AG09309 (cell line): ENCODE data around the gene NRXN3.

Experiments used
- DNase-seq: peaks from one replicate; pipeline ENCODE4 v3.0.0-alpha.2; 2010; ENCODE audit warnings: low read depth
- H3K4me3 ChIP-seq: 2 replicates; pipeline ENCODE4 v1.5.1; 2011; ENCODE audit warnings: mild to moderate bottlenecking, low read depth, low read length, moderate library complexity; ENCODE audit not compliant: control insufficient read depth
- TF ChIP-seq, protein P1 (sequence below): IDR thresholded peaks from 2 replicates; pipeline ENCODE4 v1.5.1; 2011; ENCODE audit warnings: mild to moderate bottlenecking, low read depth, low read length, inconsistent platforms; ENCODE audit not compliant: insufficient read depth, control insufficient read depth; ENCODE audit errors: missing control alignments

NRXN3 gene

GRCh38 chr14:79842270-79842669 is 1672.1 kb downstream of the NRXN3 start:
- TF ChIP-seq, protein P1, sequence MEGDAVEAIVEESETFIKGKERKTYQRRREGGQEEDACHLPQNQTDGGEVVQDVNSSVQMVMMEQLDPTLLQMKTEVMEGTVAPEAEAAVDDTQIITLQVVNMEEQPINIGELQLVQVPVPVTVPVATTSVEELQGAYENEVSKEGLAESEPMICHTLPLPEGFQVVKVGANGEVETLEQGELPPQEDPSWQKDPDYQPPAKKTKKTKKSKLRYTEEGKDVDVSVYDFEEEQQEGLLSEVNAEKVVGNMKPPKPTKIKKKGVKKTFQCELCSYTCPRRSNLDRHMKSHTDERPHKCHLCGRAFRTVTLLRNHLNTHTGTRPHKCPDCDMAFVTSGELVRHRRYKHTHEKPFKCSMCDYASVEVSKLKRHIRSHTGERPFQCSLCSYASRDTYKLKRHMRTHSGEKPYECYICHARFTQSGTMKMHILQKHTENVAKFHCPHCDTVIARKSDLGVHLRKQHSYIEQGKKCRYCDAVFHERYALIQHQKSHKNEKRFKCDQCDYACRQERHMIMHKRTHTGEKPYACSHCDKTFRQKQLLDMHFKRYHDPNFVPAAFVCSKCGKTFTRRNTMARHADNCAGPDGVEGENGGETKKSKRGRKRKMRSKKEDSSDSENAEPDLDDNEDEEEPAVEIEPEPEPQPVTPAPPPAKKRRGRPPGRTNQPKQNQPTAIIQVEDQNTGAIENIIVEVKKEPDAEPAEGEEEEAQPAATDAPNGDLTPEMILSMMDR: no peak
- H3K4me3 ChIP-seq: no peak overlapping the region
- peak; percentile 46 for DNase-seq

- DNase-seq: no peak
- TF ChIP-seq, protein P1: no peak
These were observed 1683.0 kb downstream of the NRXN3 start for GRCh38 chr14:79852950-79853744.

DNA sequence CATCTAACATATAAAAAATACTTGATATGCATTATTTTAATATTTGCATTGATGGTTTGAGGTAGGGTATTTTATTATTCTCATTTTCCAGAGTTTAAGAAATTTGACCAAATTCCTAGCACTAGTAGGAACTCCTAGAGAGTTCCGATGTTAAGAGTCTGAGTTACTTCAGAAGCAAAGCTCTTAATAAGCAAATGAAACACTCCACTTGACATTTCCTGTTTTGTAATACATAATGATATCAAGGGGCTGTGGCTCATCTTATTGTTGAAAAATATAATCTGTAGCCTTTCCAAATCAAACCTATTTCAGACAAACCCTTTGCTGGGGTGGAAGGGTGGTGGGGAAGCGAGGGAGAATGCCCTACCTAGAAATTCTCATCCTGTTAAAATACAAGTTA is 1685.6 kb downstream of the NRXN3 start:
- no peak overlapping the region for H3K4me3 ChIP-seq
- TF ChIP-seq, protein P1: no peak
- no peak for DNase-seq

More at GRCh38 chr14:79852950-79853744, 1683.0 kb downstream of the NRXN3 start:
- H3K4me3 ChIP-seq: no peak overlapping the region

DNA sequence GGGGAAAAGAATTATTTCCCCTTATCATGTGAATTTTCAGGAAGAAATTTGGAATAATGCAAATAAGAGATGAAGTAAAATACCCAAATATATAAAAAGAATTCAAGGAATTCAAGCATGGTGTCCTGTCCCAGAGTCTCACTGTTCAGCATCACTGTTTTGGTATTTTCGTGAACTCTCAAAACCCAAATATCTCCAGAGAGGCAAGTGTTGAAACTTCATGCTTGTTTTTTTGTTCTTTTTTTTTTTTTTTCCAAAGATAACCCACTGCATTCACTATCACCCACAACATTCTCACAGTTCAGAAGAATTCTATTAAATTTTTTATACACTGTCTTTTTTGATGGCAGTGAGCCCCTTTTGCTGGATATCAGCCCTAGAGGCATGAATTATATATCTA is 1686.2 kb downstream of the NRXN3 start:
- no peak overlapping the region for H3K4me3 ChIP-seq
- DNase-seq: peak; percentile 20
- TF ChIP-seq, protein P1: no peak

DNA sequence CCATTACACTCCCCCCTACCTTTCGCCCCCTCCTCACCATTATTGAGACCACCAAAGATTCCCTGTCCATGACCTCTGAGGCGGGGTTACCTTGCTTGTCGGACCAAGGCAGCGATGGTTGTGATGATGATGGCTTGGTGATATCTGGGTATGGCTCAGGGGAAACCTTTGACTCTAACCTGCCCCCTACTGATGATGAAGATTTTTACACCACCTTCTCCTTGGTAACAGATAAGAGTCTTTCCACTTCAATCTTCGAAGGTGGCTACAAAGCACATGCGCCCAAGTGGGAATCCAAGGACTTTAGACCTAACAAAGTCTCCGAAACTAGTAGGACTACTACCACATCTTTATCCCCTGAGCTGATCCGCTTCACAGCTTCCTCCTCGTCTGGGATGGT is 1690.9 kb downstream of the NRXN3 start:
- no peak overlapping the region for H3K4me3 ChIP-seq
- TF ChIP-seq, protein P1: no peak
- no peak for DNase-seq

GRCh38 chr14:79862045-79862444 is 1691.9 kb downstream of the NRXN3 start:
- TF ChIP-seq, protein P1: no peak
- no peak overlapping the region for H3K4me3 ChIP-seq
- no peak for DNase-seq
